Naive thymus-derived CD4-positive, alpha-beta T cell (primary cell): ENCODE data around the gene RRP1B. TPM values are rescaled to one million over a fixed set of nuclear protein-coding genes. Genes with fewer than 3 reads are reported as not detected.

Experiments used
- ATAC-seq: fragments of 150-1000 bp; cut with Tn5 transposase; 2 replicates; pipeline ENCODE4 v1.10.0; 2021; ENCODE audit warnings: mild to moderate bottlenecking, moderate library complexity
- CTCF ChIA-PET: fragments of 350-600 bp; sonication (Branson Sonifier 250); formaldehyde crosslinking; loops from one replicate; lab custom pipeline; 2021; ENCODE audit warnings: antibody characterized with exemption; lab: Charles Lee
- POLR2A ChIA-PET: fragments of 350-600 bp; sonication (Branson Sonifier 250); formaldehyde crosslinking; loops from one replicate; lab custom pipeline; 2021; ENCODE audit warnings: antibody characterized with exemption, inconsistent platforms; lab: Charles Lee
- DNase-seq, 9 donors: peaks; one replicate each; pipeline versions ENCODE4 v3.0.0 to v3.0.0-alpha.2; 2020 to 2022; ENCODE audit warnings: mixed read lengths in 1 of 9
- H3K27ac ChIP-seq: one replicate; pipeline ENCODE4 v1.7.0; 2013; ENCODE audit warnings: mild to moderate bottlenecking, low read depth, low read length, moderate library complexity
- H3K27me3 ChIP-seq, 2 donors: one replicate each; pipeline ENCODE4 v1.7.0; 2013; ENCODE audit warnings: low read length in 2 of 2, mild to moderate bottlenecking in 2 of 2, moderate library complexity in 2 of 2; ENCODE audit not compliant: control insufficient read depth in 2 of 2, insufficient read depth in 2 of 2
- H3K36me3 ChIP-seq, 3 experiments: 1 replicate in 2 of 3; 2 replicates in 1 of 3; pipeline ENCODE4 v1.7.0; 2013; ENCODE audit warnings: low read length in 3 of 3, mild to moderate bottlenecking in 3 of 3, moderate library complexity in 1 of 3; ENCODE audit not compliant: insufficient read depth in 3 of 3, control insufficient read depth in 2 of 3
- H3K4me1 ChIP-seq, 2 donors: one replicate each; pipeline ENCODE4 v1.7.0; 2013; ENCODE audit warnings: low read length in 2 of 2, mild to moderate bottlenecking in 2 of 2, moderate library complexity in 1 of 2; ENCODE audit not compliant: control insufficient read depth in 2 of 2, insufficient read depth in 2 of 2
- H3K4me3 ChIP-seq: 2 replicates; pipeline ENCODE4 v1.7.0; 2013; ENCODE audit warnings: mild to moderate bottlenecking, low read length
- H3K9me3 ChIP-seq, 3 experiments: 1 replicate in 2 of 3; 2 replicates in 1 of 3; pipeline ENCODE4 v1.7.0; 2013; ENCODE audit warnings: low read length in 3 of 3; ENCODE audit not compliant: control insufficient read depth in 2 of 3
- H3K27ac Mint-ChIP-seq, 9 donors: one replicate each; pipeline ENCODE4 v1.8.0; 2020 to 2022; ENCODE audit warnings: mixed read lengths in 9 of 9, mild to moderate bottlenecking in 8 of 9, moderate library complexity in 5 of 9, inconsistent platforms in 2 of 9
- H3K27me3 Mint-ChIP-seq, 5 donors: one replicate each; pipeline ENCODE4 v1.8.0; 2021 to 2022; ENCODE audit warnings: mixed read lengths in 5 of 5, mild to moderate bottlenecking in 1 of 5
- H3K36me3 Mint-ChIP-seq, 5 donors: one replicate each; pipeline ENCODE4 v1.8.0; 2020 to 2022; ENCODE audit warnings: mixed read lengths in 5 of 5, mild to moderate bottlenecking in 3 of 5, inconsistent platforms in 1 of 5
- H3K4me1 Mint-ChIP-seq, 7 donors: one replicate each; pipeline ENCODE4 v1.8.0; 2020 to 2022; ENCODE audit warnings: mixed read lengths in 7 of 7, mild to moderate bottlenecking in 3 of 7, inconsistent platforms in 1 of 7
- H3K4me3 Mint-ChIP-seq, 10 donors: one replicate each; pipeline ENCODE4 v1.8.0; 2020 to 2022; ENCODE audit warnings: mild to moderate bottlenecking in 10 of 10, mixed read lengths in 10 of 10, moderate library complexity in 6 of 10, inconsistent platforms in 2 of 10
- H3K9me3 Mint-ChIP-seq, 11 donors: one replicate each; pipeline ENCODE4 v1.8.0; 2020 to 2022; ENCODE audit warnings: mixed read lengths in 11 of 11, mild to moderate bottlenecking in 4 of 11, inconsistent platforms in 1 of 11, moderate library complexity in 1 of 11
- intact Hi-C, 2 donors: fragments of 100-400 bp; cut with micrococcal nuclease; formaldehyde crosslinking; loops; one replicate each; pipeline ENCODE4 v1.15.1; 2023
- polyA plus RNA-seq, 2 donors: library from polyadenylated mRNA; unstranded; fragments of 300-500 nt; fragmentation: Illumina TruSeq; gene quantifications; one replicate each; pipeline ENCODE4 v1.2.3, GENCODE V29; 2021
- total RNA-seq, 6 experiments: library from RNA in 5 of 6; stranded (reverse) in 5 of 6; gene quantifications; 1 replicate in 5 of 6; 2 replicates in 1 of 6; pipeline ENCODE4 v1.2.3 and lab custom pipeline; 2021 to 2026

RRP1B gene
- total and polyA plus RNA-seq, 7 experiments from 2014 or later, result 23.9 to 49.3 (median 39.6) TPM

- Histone ChIP-seq H3K4me3 (peak within 1 kb of the TSS; percentile 90), H3K4me1 (peaks cover 12 to 19% of the 10 kb centered on the region in 2 donors), H3K27ac (peak within 1 kb of the TSS; percentile 86), H3K27me3 (no peaks in the 10 kb centered on the region), H3K9me3 (no peaks in the 10 kb centered on the region), H3K36me3 (peaks cover 0 to 5% (median 0%) of the 10 kb centered on the region in 3 experiments)
- Mint-ChIP-seq H3K4me1 (peaks cover 20 to 31% (median 26%) of the 10 kb centered on the region in 7 donors), H3K27me3 (peaks cover 0 to 19% (median 0%) of the 10 kb centered on the region in 5 donors), H3K27ac (peak within 1 kb of the TSS; percentile 43 to 86 (median 72)), H3K36me3 (no peaks in the 10 kb centered on the region), H3K9me3 (no peaks in the 10 kb centered on the region), H3K4me3 (peak within 1 kb of the TSS; percentile 77 to 93 (median 87))
- CTCF ChIA-PET, result no interaction called here
- POLR2A ChIA-PET, result interaction anchor here (1.0 to 1.6 kb wide), 4 partner anchors 8 to 745 kb away, joined by 3 to 10 read pairs (median 4); partner anchors contain the start of gene PKNOX1
- intact Hi-C loops, result loop anchor here (1.0 to 10.0 kb wide), 5 partner anchors 9 to 827 kb away; partner anchors contain the start of genes NDUFV3 (in 1 of the 2) and RRP1 (in 1 of the 2)
- peak; percentile 73 to 90 (median 77) for DNase-seq
- ATAC-seq, result peak; percentile 92
These were observed 59.8 kb downstream of the RRP1B start, which contains the start of gene PDXK for GRCh38 chr21:43718872-43719747. TSS of gene PDXK (plus strand) at chr21:43719129. CDS start at chr21:43719295, 166 bp downstream.

GRCh38 chr21:43719748-43720538 is 60.6 kb downstream of the RRP1B start:
- Histone ChIP-seq H3K36me3 (peaks cover 0 to 5% (median 0%) of the 10 kb centered on the region in 3 experiments), H3K27me3 (no peaks in the 10 kb centered on the region), H3K4me3 (peak overlapping the region; percentile 90), H3K27ac (peak overlapping the region; percentile 86), H3K9me3 (no peaks in the 10 kb centered on the region), H3K4me1 (peaks cover 12 to 19% of the 10 kb centered on the region in 2 donors)
- Mint-ChIP-seq H3K36me3 (no peaks in the 10 kb centered on the region), H3K4me3 (peak overlapping the region; percentile 77 to 93 (median 86)), H3K4me1 (peaks cover 20 to 35% (median 28%) of the 10 kb centered on the region in 7 donors), H3K27me3 (peaks cover 0 to 19% (median 0%) of the 10 kb centered on the region in 5 donors), H3K27ac (peak overlapping the region in 7 of 9 donors; percentile 55 to 81 (median 67)), H3K9me3 (no peaks in the 10 kb centered on the region)
- ATAC-seq (peak; percentile 20), DNase-seq (peak in 1 of 9 donors; percentile 34)
- CTCF ChIA-PET, result no interaction called here
- intact Hi-C loops, result loop anchor here (1.0 to 10.0 kb wide), 5 partner anchors 8 to 828 kb away; partner anchors contain the start of genes NDUFV3 (in 1 of the 2) and RRP1 (in 1 of the 2)
- POLR2A ChIA-PET, result interaction anchor here (1.0 to 1.6 kb wide), 4 partner anchors 7 to 746 kb away, joined by 3 to 10 read pairs (median 4); partner anchors contain the start of gene PKNOX1

- H3K36me3 Mint-ChIP-seq, result peaks cover 0 to under 1% (median 0%) of the 10 kb centered on the region in 5 donors
These were observed 61.3 kb downstream of the RRP1B start for GRCh38 chr21:43720539-43721166.

GRCh38 chr21:43721206-43721605 is 61.8 kb downstream of the RRP1B start:
- POLR2A ChIA-PET, result interaction anchor here (0.6 kb wide), 1 partner anchor 9 kb away, joined by 5 read pairs; no protein-coding TSS in a partner anchor
- DNase-seq (no peak), ATAC-seq (no peak)
- CTCF ChIA-PET, result interaction anchor here (0.7 kb wide), 1 partner anchor 15 kb away, joined by 3 read pairs; no protein-coding TSS in a partner anchor
- Mint-ChIP-seq H3K27ac (peak overlapping the region in 4 of 9 donors; percentile 44 to 76 (median 56)), H3K9me3 (no peaks in the 10 kb centered on the region), H3K4me1 (peaks cover 25 to 42% (median 39%) of the 10 kb centered on the region in 7 donors), H3K4me3 (peak overlapping the region; percentile 77 to 93 (median 86)), H3K36me3 (peaks cover 0 to 4% (median 0%) of the 10 kb centered on the region in 5 donors), H3K27me3 (peaks cover 0 to 16% (median 0%) of the 10 kb centered on the region in 5 donors)
- H3K27me3 ChIP-seq, result no peaks in the 10 kb centered on the region
- H3K4me3 ChIP-seq, result no peak overlapping the region
- intact Hi-C loops, result no loop called here
- H3K9me3 ChIP-seq, result no peaks in the 10 kb centered on the region
- peaks cover 0 to 5% (median 0%) of the 10 kb centered on the region in 3 experiments for H3K36me3 ChIP-seq
- peaks cover 12 to 25% of the 10 kb centered on the region in 2 donors for H3K4me1 ChIP-seq
- H3K27ac ChIP-seq, result no peak overlapping the region

More at GRCh38 chr21:43720539-43721166, 61.3 kb downstream of the RRP1B start:
- ATAC-seq, result no peak
- H3K27me3 ChIP-seq, result no peaks in the 10 kb centered on the region
- H3K27me3 Mint-ChIP-seq, result peaks cover 0 to 16% (median 0%) of the 10 kb centered on the region in 5 donors
- peaks cover 21 to 37% (median 35%) of the 10 kb centered on the region in 7 donors for H3K4me1 Mint-ChIP-seq
- peak overlapping the region; percentile 90 for H3K4me3 ChIP-seq
- H3K9me3 ChIP-seq, result no peaks in the 10 kb centered on the region
- intact Hi-C loops, result no loop called here
- H3K4me3 Mint-ChIP-seq, result peak overlapping the region; percentile 77 to 93 (median 86)
- H3K27ac ChIP-seq, result peak overlapping the region; percentile 86
- peaks cover 12 to 20% of the 10 kb centered on the region in 2 donors for H3K4me1 ChIP-seq
- DNase-seq, result no peak
- H3K9me3 Mint-ChIP-seq, result no peaks in the 10 kb centered on the region
- H3K36me3 ChIP-seq, result peaks cover 0 to 5% (median 0%) of the 10 kb centered on the region in 3 experiments
- CTCF ChIA-PET, result no interaction called here
- POLR2A ChIA-PET, result interaction anchor here (1.0 to 1.6 kb wide), 3 partner anchors 8 to 746 kb away, joined by 3 to 10 read pairs (median 4); partner anchors contain the start of gene PKNOX1
- H3K27ac Mint-ChIP-seq, result peak overlapping the region in 7 of 9 donors; percentile 22 to 81 (median 65)

- no peak for ATAC-seq
- H3K4me1 ChIP-seq, result peaks cover 12 to 30% of the 10 kb centered on the region in 2 donors
- no peak overlapping the region for H3K4me3 ChIP-seq
- Mint-ChIP-seq H3K4me1 (peaks cover 31 to 47% (median 44%) of the 10 kb centered on the region in 7 donors), H3K27ac (peak overlapping the region in 1 of 9 donors; percentile 5), H3K9me3 (no peaks in the 10 kb centered on the region), H3K27me3 (peaks cover 0 to 9% (median 0%) of the 10 kb centered on the region in 5 donors), H3K4me3 (peak overlapping the region in 6 of 10 donors; percentile 8 to 93 (median 50)), H3K36me3 (peaks cover 0 to 4% (median 0%) of the 10 kb centered on the region in 5 donors)
- intact Hi-C loops, result no loop called here
- CTCF ChIA-PET, result interaction anchor here (0.7 kb wide), 1 partner anchor 14 kb away, joined by 3 read pairs; no protein-coding TSS in a partner anchor
- peaks cover 0 to 5% (median 0%) of the 10 kb centered on the region in 3 experiments for H3K36me3 ChIP-seq
- no peak overlapping the region for H3K27ac ChIP-seq
- POLR2A ChIA-PET, result interaction anchor here (0.6 to 1.4 kb wide), 2 partner anchors 11 to 828 kb away, joined by 3 read pairs; no protein-coding TSS in a partner anchor
- no peaks in the 10 kb centered on the region for H3K27me3 ChIP-seq
- DNase-seq, result no peak
- no peaks in the 10 kb centered on the region for H3K9me3 ChIP-seq
These were observed 62.6 kb downstream of the RRP1B start for GRCh38 chr21:43721939-43722338.
